Stomach (tissue), 9 donors: ENCODE results near the gene TXLNG. TPM values are rescaled to one million over a fixed set of nuclear protein-coding genes. Genes with fewer than 3 reads are reported as not detected.

Experiments
- DNase-seq, 2 donors: peaks; one replicate each; pipeline versions ENCODE4 v3.0.0 to v3.0.0-alpha.2; 2013 to 2019
- H3K27ac ChIP-seq, 5 donors: fragments of 200-600 bp in 4 of 5; sonication (generic) in 4 of 5; one replicate each; pipeline ENCODE4 v1.5.1; 2013 to 2019; ENCODE audit warnings: mild to moderate bottlenecking in 1 of 5, moderate library complexity in 1 of 5
- H3K27me3 ChIP-seq, 3 donors: fragments of 200-600 bp; sonication (generic); one replicate each; pipeline ENCODE4 v1.5.1; 2017 to 2019; ENCODE audit warnings: mixed run types in 1 of 3
- H3K36me3 ChIP-seq, 4 donors: fragments of 200-600 bp; sonication (generic); 1 replicate in 3 of 4; 2 replicates in 1 of 4; pipeline ENCODE4 v1.5.1; 2016 to 2019
- H3K4me1 ChIP-seq, 4 donors: fragments of 200-600 bp; sonication (generic); one replicate each; pipeline ENCODE4 v1.5.1; 2016 to 2019
- H3K4me3 ChIP-seq, 4 donors: fragments of 200-600 bp; sonication (generic) in 3 of 4; one replicate each; pipeline ENCODE4 v1.5.1; 2016 to 2019; ENCODE audit warnings: mild to moderate bottlenecking in 1 of 4
- H3K9me3 ChIP-seq, 4 donors: fragments of 200-600 bp; sonication (generic); one replicate each; pipeline ENCODE4 v1.5.1; 2016 to 2019
- CTCF ChIP-seq, 7 experiments: fragments of 450-650 bp in 4 of 7; fragments of 200-600 bp in 3 of 7; sonication (generic) in 3 of 7; IDR thresholded peaks; one replicate each; pipeline ENCODE4 v1.5.1; 2016 to 2019; ENCODE audit warnings: antibody characterized with exemption in 7 of 7, control low read depth in 2 of 7, mild to moderate bottlenecking in 1 of 7
- EP300 ChIP-seq: sonication (generic); formaldehyde crosslinking; IDR thresholded peaks from one replicate; pipeline ENCODE4 v1.6.1; 2017; ENCODE audit warnings: antibody characterized with exemption
- POLR2A ChIP-seq, 4 donors: fragments of 450-650 bp; IDR thresholded peaks; one replicate each; pipeline ENCODE4 v1.6.1; 2016; ENCODE audit warnings: antibody characterized with exemption in 4 of 4, control low read depth in 2 of 4, mild to moderate bottlenecking in 1 of 4, moderate library complexity in 1 of 4
- POLR2AphosphoS5 ChIP-seq, 3 donors: sonication (generic); formaldehyde crosslinking; IDR thresholded peaks; one replicate each; pipeline ENCODE4 v1.6.1; 2016; ENCODE audit warnings: antibody characterized with exemption in 3 of 3
- WGBS, 5 donors: extraction: QIAGEN DNeasy Blood & Tissue Kit in 3 of 5; methylation state at CpG; one replicate each; pipeline versions ENCODE4 v1.1.5 to v1.1.7; 2013 to 2018; 5-methylcytosine and 5-hydroxymethylcytosine counted together
- intact Hi-C: fragments of 100-400 bp; cut with DNase I; formaldehyde crosslinking; loops from one replicate; pipeline ENCODE4 v1.15.1; 2023; ENCODE audit warnings: low total_unique reads
- polyA plus RNA-seq, 3 donors: library from polyadenylated mRNA; stranded (reverse); fragments of 200-250 nt; gene quantifications; one replicate each; pipeline ENCODE4 v1.2.3, GENCODE V29; 2013
- total RNA-seq, 5 donors: library from RNA; depleted of rRNA; stranded (reverse); fragments of >200 nt; gene quantifications; one replicate each; pipeline versions ENCODE4 v1.1.0 to v1.2.3, GENCODE V29; 2014 to 2016
- donor health status: healthy with polysubstance abuse.
- donor health status: Bipolar disorder and iron deficiency.
- donor health status: healthy.

Gene TXLNG
- total and polyA plus RNA-seq, 8 donors = 4.6 to 25.7 (median 9.7) TPM

GRCh38 chrX:16834806-16835205 is 48.5 kb downstream of the TXLNG start:
- Histone ChIP-seq H3K9me3 (no peaks in the 10 kb centered on the region), H3K4me3 (no peak overlapping the region), H3K27ac (peak overlapping the region in 1 of 5 donors; percentile 31), H3K36me3 (peaks cover 0 to 86% (median 52%) of the 10 kb centered on the region in 4 donors), H3K27me3 (no peaks in the 10 kb centered on the region), H3K4me1 (peaks cover 6 to 24% (median 12%) of the 10 kb centered on the region in 4 donors)
- intact Hi-C loops = no loop called here
- 75 to 94% (median 87%) methylated on average over 6 of the region's 6 CpGs for WGBS, 5 donors
- no peak for TF ChIP-seq EP300
- TF ChIP-seq POLR2A (IDR thresholded peaks at IDR 0.05) = no peak
- TF ChIP-seq CTCF (IDR thresholded peaks at IDR 0.05) = no peak
- TF ChIP-seq POLR2AphosphoS5 (IDR thresholded peaks at IDR 0.05) = no peak
- no peak for DNase-seq

DNA sequence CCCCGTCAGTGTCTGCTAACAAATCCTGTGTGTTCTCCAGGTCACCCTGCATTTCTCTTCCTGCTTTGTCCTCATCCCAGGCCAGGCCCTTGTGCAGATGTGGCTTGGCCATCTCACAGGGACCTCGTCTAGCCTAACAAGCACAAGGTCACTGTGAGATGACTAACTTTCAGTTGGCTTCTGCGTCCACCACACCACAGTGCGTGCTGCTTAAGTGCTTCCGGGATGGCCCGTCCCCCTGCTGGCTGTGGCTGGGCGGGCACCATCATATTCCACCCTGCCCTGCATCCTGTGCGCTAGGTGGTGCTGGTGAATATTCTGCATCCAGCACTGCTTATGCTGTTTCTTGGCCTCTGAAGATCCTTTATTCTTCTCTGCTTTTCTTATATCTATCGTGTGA is 50.1 kb downstream of the TXLNG start:
- Histone ChIP-seq H3K27ac (peak overlapping the region in 1 of 5 donors; percentile 34), H3K4me3 (no peak overlapping the region), H3K9me3 (no peaks in the 10 kb centered on the region), H3K4me1 (peaks cover 6 to 26% (median 13%) of the 10 kb centered on the region in 4 donors), H3K36me3 (peaks cover 0 to 95% (median 60%) of the 10 kb centered on the region in 4 donors), H3K27me3 (no peaks in the 10 kb centered on the region)
- intact Hi-C loops = no loop called here
- WGBS, 5 donors = 42 to 77% (median 53%) methylated on average over 9 of the region's 9 CpGs
- peak; percentile 49 to 76 for DNase-seq
- peak in 4 of 7 experiments; percentile 23 to 51 (median 47) for TF ChIP-seq CTCF (IDR thresholded peaks at IDR 0.05)
- TF ChIP-seq POLR2A (IDR thresholded peaks at IDR 0.05) = no peak
- TF ChIP-seq EP300 = no peak
- peak in 1 of 3 donors; percentile 45 for TF ChIP-seq POLR2AphosphoS5 (IDR thresholded peaks at IDR 0.05)

DNA sequence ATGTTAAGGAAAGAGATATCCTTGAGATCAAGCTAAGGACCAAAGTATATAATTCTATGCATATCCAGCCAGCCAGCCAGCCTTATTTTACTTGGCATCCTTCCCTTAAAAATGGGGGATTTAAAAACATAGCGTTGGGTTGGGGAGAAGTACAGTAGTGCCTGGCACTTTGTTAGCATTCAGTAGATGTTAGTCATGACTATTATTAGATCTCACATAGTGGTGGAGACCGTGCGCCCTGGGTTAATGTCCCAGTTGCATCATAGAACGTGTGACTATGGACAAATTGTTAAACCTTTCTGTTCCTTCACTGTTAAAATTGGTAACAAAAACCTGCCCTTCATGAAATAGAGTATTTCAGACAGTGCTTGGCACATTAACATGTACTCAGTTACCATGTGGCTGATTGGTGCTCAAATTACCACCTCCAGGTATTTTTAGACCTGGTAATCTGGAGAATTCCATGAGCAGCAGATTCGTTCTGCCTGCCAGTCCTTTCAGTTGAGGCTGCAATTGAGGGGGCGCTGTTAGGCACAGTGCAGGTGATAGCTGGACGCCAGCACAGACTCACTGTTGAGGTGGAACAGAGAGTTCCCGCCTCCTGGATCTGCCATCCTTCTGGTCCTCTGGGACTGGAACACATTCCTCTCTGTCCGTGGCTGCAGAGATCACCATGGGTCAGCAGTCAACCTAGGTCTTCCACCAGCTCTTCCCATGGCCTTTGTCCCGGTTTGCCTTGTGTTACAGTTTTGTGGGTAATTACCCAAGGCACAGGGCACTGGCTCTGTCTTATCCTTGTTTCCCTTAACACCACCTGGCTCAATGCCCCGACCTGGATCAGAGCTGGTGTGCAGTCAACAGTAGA is 52.2 kb downstream of the TXLNG start:
- TF ChIP-seq EP300 (no peak), POLR2A (IDR thresholded peaks at IDR 0.05) (no peak), POLR2AphosphoS5 (IDR thresholded peaks at IDR 0.05) (no peak), CTCF (IDR thresholded peaks at IDR 0.05) (no peak)
- peak; percentile 17 to 41 for DNase-seq
- no peaks in the 10 kb centered on the region for H3K9me3 ChIP-seq
- intact Hi-C loops = no loop called here
- 56 to 81% (median 74%) methylated on average over 10 to 11 of the region's 11 CpGs for WGBS, 5 donors
- H3K4me1 ChIP-seq = peaks cover 6 to 18% (median 13%) of the 10 kb centered on the region in 4 donors
- H3K36me3 ChIP-seq = peaks cover 0 to 96% (median 64%) of the 10 kb centered on the region in 4 donors
- H3K27ac ChIP-seq = peak overlapping the region in 3 of 5 donors; percentile 20 to 70 (median 53)
- no peak overlapping the region for H3K4me3 ChIP-seq
- H3K27me3 ChIP-seq = no peaks in the 10 kb centered on the region

- Histone ChIP-seq H3K4me1 (peaks cover 6 to 18% (median 13%) of the 10 kb centered on the region in 4 donors), H3K9me3 (no peaks in the 10 kb centered on the region), H3K27ac (peak overlapping the region in 3 of 5 donors; percentile 26 to 70 (median 53)), H3K27me3 (no peaks in the 10 kb centered on the region), H3K36me3 (peaks cover 0 to 96% (median 62%) of the 10 kb centered on the region in 4 donors), H3K4me3 (no peak overlapping the region)
- WGBS, 5 donors = 49 to 78% (median 59%) methylated on average over 5 of the region's 5 CpGs
- TF ChIP-seq EP300 (no peak), POLR2A (IDR thresholded peaks at IDR 0.05) (no peak), POLR2AphosphoS5 (IDR thresholded peaks at IDR 0.05) (no peak), CTCF (IDR thresholded peaks at IDR 0.05) (no peak)
- DNase-seq = no peak
- intact Hi-C loops = no loop called here
Observed at GRCh38 chrX:16839219-16839851, 53.1 kb downstream of the TXLNG start.
